Type B pancreatic cell (in vitro differentiated cells): ENCODE data around the gene ANKRD61. TPM values are rescaled to one million over a fixed set of nuclear protein-coding genes. Genes with fewer than 3 reads are reported as not detected.

ENCODE experiments used
- DNase-seq: peaks from one replicate; pipeline ENCODE4 v3.0.0; 2021; ENCODE audit warnings: mixed read lengths; ENCODE audit not compliant: unreplicated experiment; ENCODE audit errors: extremely low spot score
- H3K27ac Mint-ChIP-seq: 2 replicates; pipeline ENCODE4 v1.8.0; 2021; ENCODE audit warnings: mild to moderate bottlenecking, mixed read lengths
- H3K27me3 Mint-ChIP-seq: 2 replicates; pipeline ENCODE4 v1.8.0; 2021; ENCODE audit warnings: mixed read lengths
- H3K36me3 Mint-ChIP-seq: 2 replicates; pipeline ENCODE4 v1.8.0; 2021; ENCODE audit warnings: mixed read lengths
- H3K4me1 Mint-ChIP-seq: one replicate; pipeline ENCODE4 v1.8.0; 2021; ENCODE audit warnings: mixed read lengths; ENCODE audit not compliant: unreplicated experiment
- H3K4me3 Mint-ChIP-seq: 2 replicates; pipeline ENCODE4 v1.8.0; 2021; ENCODE audit warnings: mild to moderate bottlenecking, mixed read lengths
- H3K9me3 Mint-ChIP-seq: 2 replicates; pipeline ENCODE4 v1.8.0; 2021; ENCODE audit warnings: mixed read lengths
- CTCF ChIP-seq: fragments of 200-600 bp; sonication (generic); conservative IDR thresholded peaks from 2 replicates; pipeline ENCODE4 v1.5.0; 2021; ENCODE audit warnings: antibody characterized with exemption, mild to moderate bottlenecking
- total RNA-seq: library from RNA; stranded (reverse); gene quantifications from 2 replicates; pipeline ENCODE4 v1.2.1, GENCODE V29; 2021; ENCODE audit warnings: low replicate concordance

Gene ANKRD61
- total RNA-seq, 1 donor from 2014 or later, result 0.31 TPM

- Mint-ChIP-seq H3K4me3 (no peak overlapping the region), H3K9me3 (no peaks in the 10 kb centered on the region), H3K36me3 (peaks cover 31% of the 10 kb centered on the region), H3K27me3 (no peaks in the 10 kb centered on the region), H3K4me1 (no peaks in the 10 kb centered on the region), H3K27ac (no peak overlapping the region)
- TF ChIP-seq CTCF, result no peak
- DNase-seq, result no peak
Measured at GRCh38 chr7:6028563-6028962, 2.6 kb upstream of the ANKRD61 start.

- no peak for DNase-seq
- no peaks in the 10 kb centered on the region for H3K4me1 Mint-ChIP-seq
- H3K27me3 Mint-ChIP-seq, result no peaks in the 10 kb centered on the region
- no peak overlapping the region for H3K27ac Mint-ChIP-seq
- no peak overlapping the region for H3K4me3 Mint-ChIP-seq
- no peaks in the 10 kb centered on the region for H3K9me3 Mint-ChIP-seq
- TF ChIP-seq CTCF, result no peak
- peaks cover 36% of the 10 kb centered on the region for H3K36me3 Mint-ChIP-seq
Measured at GRCh38 chr7:6031567-6031966, 391 bp downstream of the ANKRD61 start.

- Mint-ChIP-seq H3K27me3 (no peaks in the 10 kb centered on the region), H3K36me3 (peaks cover 33% of the 10 kb centered on the region), H3K9me3 (no peaks in the 10 kb centered on the region), H3K27ac (no peak overlapping the region), H3K4me3 (no peak overlapping the region), H3K4me1 (no peaks in the 10 kb centered on the region)
- no peak for DNase-seq
- no peak for TF ChIP-seq CTCF
Measured at GRCh38 chr7:6032167-6032566, 991 bp downstream of the ANKRD61 start.

- no peaks in the 10 kb centered on the region for H3K4me1 Mint-ChIP-seq
- TF ChIP-seq CTCF, result no peak
- peaks cover 28% of the 10 kb centered on the region for H3K36me3 Mint-ChIP-seq
- H3K27ac Mint-ChIP-seq, result no peak overlapping the region
- no peaks in the 10 kb centered on the region for H3K27me3 Mint-ChIP-seq
- no peak overlapping the region for H3K4me3 Mint-ChIP-seq
- no peaks in the 10 kb centered on the region for H3K9me3 Mint-ChIP-seq
- DNase-seq, result no peak
Measured at GRCh38 chr7:6032641-6033040, 1.5 kb downstream of the ANKRD61 start.

- no peak overlapping the region for H3K27ac Mint-ChIP-seq
- no peaks in the 10 kb centered on the region for H3K9me3 Mint-ChIP-seq
- no peak for TF ChIP-seq CTCF
- peaks cover 28% of the 10 kb centered on the region for H3K36me3 Mint-ChIP-seq
- H3K4me1 Mint-ChIP-seq, result no peaks in the 10 kb centered on the region
- no peaks in the 10 kb centered on the region for H3K27me3 Mint-ChIP-seq
- no peak overlapping the region for H3K4me3 Mint-ChIP-seq
- DNase-seq, result no peak
Measured at GRCh38 chr7:6035165-6035564, 4.0 kb downstream of the ANKRD61 start.

GRCh38 chr7:6035686-6036085, 4.5 kb downstream of the ANKRD61 start:
- Mint-ChIP-seq H3K36me3 (peaks cover 32% of the 10 kb centered on the region), H3K27ac (no peak overlapping the region), H3K4me1 (no peaks in the 10 kb centered on the region), H3K4me3 (no peak overlapping the region), H3K9me3 (no peaks in the 10 kb centered on the region), H3K27me3 (no peaks in the 10 kb centered on the region)
- TF ChIP-seq CTCF, result no peak
- DNase-seq, result no peak
